ENCODE results near the gene NME7. TPM values are rescaled to one million over a fixed set of nuclear protein-coding genes. Genes with fewer than 3 reads are reported as not detected.
"Not testable (repeated sequence)": the region's sequence is repeated elsewhere in the genome, so short reads cannot be mapped to it uniquely, and the experiment has no call there.

Gene NME7
- total RNA-seq, 2 donors from 2014 or later: 4.1 to 4.8 TPM

DNA sequence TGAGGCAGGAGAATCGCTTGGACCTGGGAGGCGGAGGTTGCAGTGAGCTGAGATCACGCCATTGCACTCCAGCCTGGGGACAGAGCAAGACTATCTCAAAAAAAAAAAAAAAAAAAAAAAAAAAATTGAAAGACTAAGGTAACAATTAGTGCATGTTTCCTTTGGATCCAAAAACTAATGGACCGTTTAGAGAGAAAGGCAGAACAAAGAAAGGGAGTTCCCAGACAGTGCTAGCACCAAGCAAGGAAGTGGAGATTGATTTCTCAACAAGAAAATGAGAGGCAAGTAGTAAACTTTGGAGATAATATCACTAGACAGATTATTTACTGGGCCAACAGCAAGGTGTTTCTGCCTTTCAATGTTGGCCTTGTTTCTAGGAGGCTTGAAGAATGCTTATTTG, 236.9 kb downstream of the NME7 start:
- Histone ChIP-seq H3K27ac (no peak overlapping the region), H3K9ac (ENCODE audit: low read depth in 2 of 2, low read length in 2 of 2) (no peak overlapping the region), H3K4me3 (no peak overlapping the region), H3K9me3 (no peaks in the 10 kb centered on the region), H3K27me3 (no peaks in the 10 kb centered on the region), H3K36me3 (no peaks in the 10 kb centered on the region), H3K4me1 (no peaks in the 10 kb centered on the region)
- DNase-seq: no peak
- TF ChIP-seq, protein P1, sequence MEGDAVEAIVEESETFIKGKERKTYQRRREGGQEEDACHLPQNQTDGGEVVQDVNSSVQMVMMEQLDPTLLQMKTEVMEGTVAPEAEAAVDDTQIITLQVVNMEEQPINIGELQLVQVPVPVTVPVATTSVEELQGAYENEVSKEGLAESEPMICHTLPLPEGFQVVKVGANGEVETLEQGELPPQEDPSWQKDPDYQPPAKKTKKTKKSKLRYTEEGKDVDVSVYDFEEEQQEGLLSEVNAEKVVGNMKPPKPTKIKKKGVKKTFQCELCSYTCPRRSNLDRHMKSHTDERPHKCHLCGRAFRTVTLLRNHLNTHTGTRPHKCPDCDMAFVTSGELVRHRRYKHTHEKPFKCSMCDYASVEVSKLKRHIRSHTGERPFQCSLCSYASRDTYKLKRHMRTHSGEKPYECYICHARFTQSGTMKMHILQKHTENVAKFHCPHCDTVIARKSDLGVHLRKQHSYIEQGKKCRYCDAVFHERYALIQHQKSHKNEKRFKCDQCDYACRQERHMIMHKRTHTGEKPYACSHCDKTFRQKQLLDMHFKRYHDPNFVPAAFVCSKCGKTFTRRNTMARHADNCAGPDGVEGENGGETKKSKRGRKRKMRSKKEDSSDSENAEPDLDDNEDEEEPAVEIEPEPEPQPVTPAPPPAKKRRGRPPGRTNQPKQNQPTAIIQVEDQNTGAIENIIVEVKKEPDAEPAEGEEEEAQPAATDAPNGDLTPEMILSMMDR (IDR thresholded peaks at IDR 0.05): no peak
- intact Hi-C loops (cut with DNase I): loop anchor here (10.0 kb wide), 1 partner anchor 516 kb away; no protein-coding TSS in a partner anchor

DNA sequence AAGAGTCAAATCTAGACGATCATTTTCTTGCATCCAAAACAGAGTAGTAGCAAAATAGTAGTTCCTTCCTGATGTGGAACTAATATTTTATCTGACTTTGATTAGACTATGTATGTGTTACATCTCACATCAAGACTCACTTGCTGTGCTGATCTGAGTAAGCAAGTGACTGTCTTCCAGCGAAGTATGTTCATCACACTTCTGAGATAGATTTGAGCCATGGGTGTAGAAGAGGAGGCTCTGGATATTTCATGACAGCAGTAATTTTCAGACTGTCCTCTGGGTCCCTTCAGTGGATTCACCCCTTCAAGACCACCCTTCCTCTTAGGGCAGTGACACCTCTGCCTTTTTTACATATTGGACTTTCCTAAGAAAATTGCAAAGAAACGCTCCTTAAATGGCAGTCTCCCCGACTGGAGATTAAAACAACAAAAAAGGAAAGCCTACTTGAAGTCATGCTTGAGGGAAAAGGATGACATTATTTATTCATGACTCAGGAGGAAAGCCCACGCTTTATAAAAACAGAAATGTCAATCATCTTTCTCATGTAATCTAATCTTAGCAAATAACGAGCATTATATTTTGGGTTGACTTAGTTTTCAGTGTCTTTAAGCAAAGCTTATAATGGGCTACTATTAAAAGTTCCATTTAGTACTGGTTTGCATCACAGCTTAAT, 238.3 kb downstream of the NME7 start:
- no peaks in the 10 kb centered on the region for H3K27me3 ChIP-seq
- H3K9ac ChIP-seq (ENCODE audit: low read depth in 2 of 2, low read length in 2 of 2): no peak overlapping the region
- TF ChIP-seq, protein P1 (IDR thresholded peaks at IDR 0.05): no peak
- intact Hi-C loops (cut with DNase I): loop anchor here (10.0 kb wide), 1 partner anchor 494 kb away; no protein-coding TSS in a partner anchor
- H3K27ac ChIP-seq: no peak overlapping the region
- H3K36me3 ChIP-seq: peaks cover 12% of the 10 kb centered on the region
- H3K9me3 ChIP-seq: no peaks in the 10 kb centered on the region
- no peak overlapping the region for H3K4me3 ChIP-seq
- no peaks in the 10 kb centered on the region for H3K4me1 ChIP-seq
- no peak for DNase-seq

DNA sequence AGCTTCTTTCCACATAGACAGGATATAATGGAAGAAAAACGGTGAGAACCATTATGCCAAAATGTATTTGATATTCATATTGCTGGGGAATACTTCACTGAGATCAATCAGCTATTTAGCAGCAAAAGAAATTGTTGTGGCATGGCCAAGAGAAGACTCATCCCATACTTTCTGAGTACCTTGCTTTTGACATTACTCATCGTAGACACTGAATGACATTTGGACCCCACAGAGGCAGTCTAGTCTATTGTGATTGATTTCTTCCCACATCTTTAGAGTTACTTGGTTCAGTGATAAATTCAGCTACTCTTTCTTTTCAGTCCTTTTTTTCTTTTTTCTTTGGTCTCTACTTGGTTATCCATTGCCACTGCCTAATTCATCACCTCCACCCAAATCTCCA, 239.0 kb downstream of the NME7 start:
- TF ChIP-seq, protein P1 (IDR thresholded peaks at IDR 0.05): no peak
- Histone ChIP-seq H3K27ac (no peak overlapping the region), H3K4me1 (no peaks in the 10 kb centered on the region), H3K9me3 (no peaks in the 10 kb centered on the region), H3K4me3 (no peak overlapping the region), H3K27me3 (no peaks in the 10 kb centered on the region), H3K36me3 (peaks cover 12% of the 10 kb centered on the region), H3K9ac (ENCODE audit: low read depth in 2 of 2, low read length in 2 of 2) (no peak overlapping the region)
- intact Hi-C loops (cut with DNase I): loop anchor here (10.0 kb wide), 1 partner anchor 494 kb away; no protein-coding TSS in a partner anchor
- no peak for DNase-seq

DNA sequence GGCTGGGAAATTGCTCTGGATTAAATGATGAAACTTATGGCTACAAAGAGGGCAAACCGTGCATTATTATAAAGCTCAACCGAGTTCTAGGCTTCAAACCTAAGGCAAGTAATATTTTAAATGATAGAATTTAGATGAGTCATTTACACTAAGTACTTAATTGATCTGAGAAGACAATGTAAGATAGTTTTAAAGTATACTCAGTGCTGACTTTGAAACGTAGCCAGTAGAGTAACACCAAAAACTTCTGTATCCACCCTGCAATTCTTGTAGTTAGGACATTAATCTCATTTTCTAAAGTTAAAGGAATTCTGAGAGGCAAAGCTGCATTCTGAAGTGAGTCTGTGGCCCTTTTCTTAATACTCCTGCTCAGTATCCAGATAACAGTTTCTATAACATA, 240.3 kb downstream of the NME7 start:
- H3K27me3 ChIP-seq: no peaks in the 10 kb centered on the region
- H3K27ac ChIP-seq: no peak overlapping the region
- intact Hi-C loops (cut with DNase I): loop anchor here (10.0 kb wide), 1 partner anchor 493 kb away; no protein-coding TSS in a partner anchor
- H3K4me1 ChIP-seq: no peaks in the 10 kb centered on the region
- TF ChIP-seq, protein P1 (IDR thresholded peaks at IDR 0.05): no peak
- no peak overlapping the region for H3K9ac ChIP-seq (ENCODE audit: low read depth in 2 of 2, low read length in 2 of 2)
- H3K4me3 ChIP-seq: no peak overlapping the region
- H3K9me3 ChIP-seq: no peaks in the 10 kb centered on the region
- peaks cover 12% of the 10 kb centered on the region for H3K36me3 ChIP-seq
- DNase-seq: no peak

DNA sequence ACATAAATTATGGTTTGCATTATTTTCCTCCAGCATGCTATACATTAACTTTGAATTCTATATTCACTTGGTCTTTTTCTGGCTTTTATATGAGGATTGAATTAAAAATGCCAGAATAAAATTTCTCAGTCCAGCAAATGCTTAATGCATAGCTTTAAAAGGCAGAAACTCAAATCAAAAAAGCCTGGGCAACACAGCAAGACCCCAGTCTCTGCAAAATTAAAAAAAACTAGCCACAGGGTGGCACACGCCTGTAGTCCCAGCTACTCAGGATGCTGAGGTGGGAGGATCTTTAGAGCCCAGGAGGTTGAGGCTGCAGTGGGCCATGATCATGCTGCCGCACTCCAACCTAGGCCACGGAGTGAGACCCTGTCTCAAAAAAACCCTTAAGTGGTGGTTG, 241.3 kb downstream of the NME7 start:
- intact Hi-C loops (cut with DNase I): loop anchor here (10.0 kb wide), 1 partner anchor 492 kb away; no protein-coding TSS in a partner anchor
- no peaks in the 10 kb centered on the region for H3K27me3 ChIP-seq
- no peak for DNase-seq
- H3K27ac ChIP-seq: no peak overlapping the region
- H3K4me3 ChIP-seq: no peak overlapping the region
- no peaks in the 10 kb centered on the region for H3K4me1 ChIP-seq
- TF ChIP-seq, protein P1 (IDR thresholded peaks at IDR 0.05): no peak
- H3K36me3 ChIP-seq: peaks cover 12% of the 10 kb centered on the region
- H3K9me3 ChIP-seq: no peaks in the 10 kb centered on the region
- no peak overlapping the region for H3K9ac ChIP-seq (ENCODE audit: low read depth in 2 of 2, low read length in 2 of 2)

DNA sequence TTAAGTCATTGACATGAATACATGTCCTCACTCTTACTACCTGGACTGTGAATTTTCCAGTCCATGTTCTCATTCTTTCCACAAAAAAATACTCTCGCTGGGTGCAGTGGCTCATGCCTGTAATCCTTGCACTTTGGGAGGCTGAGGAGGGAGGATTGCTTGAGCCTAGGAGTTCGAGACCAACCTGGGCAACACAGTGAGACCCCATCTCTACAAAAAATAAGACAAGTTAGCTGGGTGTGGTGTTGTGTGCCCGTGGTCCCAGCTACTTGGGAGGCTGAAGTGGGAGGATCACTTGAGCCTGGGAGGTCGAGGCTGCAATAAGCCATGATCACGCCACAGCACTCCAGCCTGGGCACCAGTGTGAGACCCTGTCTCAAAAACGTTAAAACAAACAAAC, 242.0 kb downstream of the NME7 start:
- H3K27ac ChIP-seq; H3K9me3 ChIP-seq; DNase-seq; H3K4me1 ChIP-seq; H3K4me3 ChIP-seq; H3K27me3 ChIP-seq; H3K9ac ChIP-seq (ENCODE audit: low read depth in 2 of 2, low read length in 2 of 2): not testable (repeated sequence)
- peaks cover 12% of the 10 kb centered on the region for H3K36me3 ChIP-seq
- intact Hi-C loops (cut with DNase I): loop anchor here (10.0 kb wide), 1 partner anchor 491 kb away; no protein-coding TSS in a partner anchor
